ENCODE measurements around the gene CIAO2A.
A peak's percentile ranks its signal among the peaks of the same experiment; 100 is the strongest.
"Not testable (repeated sequence)": the region's sequence is repeated elsewhere in the genome, so short reads cannot be mapped to it uniquely, and the experiment has no call there.

CIAO2A gene

GRCh38 chr15:64089543-64090280 lies 3.9 kb downstream of the CIAO2A start:
- DNase-seq (ENCODE audit: low spot score) = peak; percentile 49
- no peak for TF ChIP-seq CTCF (IDR thresholded peaks at IDR 0.05; ENCODE audit: extremely low read depth, missing control alignments)

- no peak for TF ChIP-seq CTCF (IDR thresholded peaks at IDR 0.05; ENCODE audit: extremely low read depth, missing control alignments)
- DNase-seq (ENCODE audit: low spot score) = no peak
These were observed 10.9 kb downstream of the CIAO2A start for GRCh38 chr15:64082757-64083156.

- not testable (repeated sequence) for DNase-seq (ENCODE audit: low spot score)
These were observed 20.1 kb downstream of the CIAO2A start for GRCh38 chr15:64073496-64073895.

GRCh38 chr15:64072812-64073211 lies 20.8 kb downstream of the CIAO2A start:
- DNase-seq (ENCODE audit: low spot score) = no peak
- no peak for TF ChIP-seq CTCF (IDR thresholded peaks at IDR 0.05; ENCODE audit: extremely low read depth, missing control alignments)

- no peak for TF ChIP-seq CTCF (IDR thresholded peaks at IDR 0.05; ENCODE audit: extremely low read depth, missing control alignments)
- no peak for DNase-seq (ENCODE audit: low spot score)
These were observed 21.5 kb downstream of the CIAO2A start for GRCh38 chr15:64071931-64072765.

GRCh38 chr15:64070965-64071851 lies 22.4 kb downstream of the CIAO2A start:
- DNase-seq (ENCODE audit: low spot score) = no peak
- TF ChIP-seq CTCF (IDR thresholded peaks at IDR 0.05; ENCODE audit: extremely low read depth, missing control alignments) = no peak

- no peak for TF ChIP-seq CTCF (IDR thresholded peaks at IDR 0.05; ENCODE audit: extremely low read depth, missing control alignments)
These were observed 23.5 kb downstream of the CIAO2A start for GRCh38 chr15:64070106-64070505.

More at GRCh38 chr15:64070106-64070505, 23.5 kb downstream of the CIAO2A start:
- DNase-seq (ENCODE audit: low spot score) = no peak
